Transverse colon (tissue), 4 donors: ENCODE data around the gene MYH10.

Experiments
- EP300 ChIP-seq: sonication (generic); formaldehyde crosslinking; IDR thresholded peaks from one replicate; pipeline ENCODE4 v1.6.1; 2017; ENCODE audit warnings: antibody characterized with exemption, low read depth
- POLR2A ChIP-seq: fragments of 450-650 bp; IDR thresholded peaks from one replicate; pipeline ENCODE4 v1.6.1; 2016; ENCODE audit warnings: antibody characterized with exemption, mild to moderate bottlenecking, moderate library complexity
- POLR2AphosphoS5 ChIP-seq, 3 donors: sonication (generic); formaldehyde crosslinking; IDR thresholded peaks; one replicate each; pipeline ENCODE4 v1.6.1; 2016; ENCODE audit warnings: antibody characterized with exemption in 3 of 3
- TF ChIP-seq, protein P1 (sequence below), 5 experiments: fragments of 200-600 bp in 3 of 5; fragments of 450-650 bp in 2 of 5; sonication (generic) in 3 of 5; IDR thresholded peaks; 1 replicate in 2 of 5; 2 replicates in 3 of 5; pipeline ENCODE4 v1.5.1; 2016 to 2017; ENCODE audit warnings: antibody characterized with exemption in 5 of 5, inconsistent platforms in 3 of 5, mild to moderate bottlenecking in 2 of 5, moderate library complexity in 1 of 5

DNA sequence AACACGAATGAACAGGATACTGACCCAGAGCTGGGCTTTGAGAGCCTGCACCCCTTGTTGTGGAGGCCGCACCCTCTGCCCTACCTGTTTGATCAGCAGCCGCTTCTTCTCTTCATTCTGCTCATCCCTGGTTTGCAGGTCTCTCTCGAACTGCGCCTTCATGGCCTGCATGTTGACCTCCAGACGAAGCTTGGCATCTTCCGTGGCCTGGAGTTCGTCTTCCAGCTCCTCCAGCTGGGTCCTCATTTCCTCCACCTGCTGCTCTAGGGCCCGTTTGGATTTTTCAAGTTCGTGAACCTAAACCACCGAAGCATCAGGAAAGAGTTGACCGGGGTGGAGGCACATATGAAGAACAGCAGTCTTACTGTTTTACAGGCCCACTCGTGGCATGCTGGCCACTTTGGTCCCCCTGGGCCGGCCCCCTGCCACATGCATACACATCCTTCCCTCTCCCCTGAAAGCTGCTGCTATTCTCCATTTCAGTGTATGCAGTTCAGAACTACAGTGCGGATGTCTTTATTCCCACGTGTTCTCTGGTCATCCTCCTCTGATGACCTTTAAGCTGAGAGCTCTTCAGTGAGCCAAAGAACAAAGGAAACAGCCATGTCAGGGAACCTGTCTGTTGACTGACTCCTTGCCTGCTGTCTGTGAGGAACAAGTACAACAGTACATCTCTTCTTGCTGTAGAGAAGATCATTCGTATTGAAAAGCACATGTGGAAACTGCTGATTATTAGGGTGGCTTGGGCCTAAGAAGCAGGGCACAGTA lies 140.1 kb downstream of the MYH10 start:
- TF ChIP-seq, protein P1, sequence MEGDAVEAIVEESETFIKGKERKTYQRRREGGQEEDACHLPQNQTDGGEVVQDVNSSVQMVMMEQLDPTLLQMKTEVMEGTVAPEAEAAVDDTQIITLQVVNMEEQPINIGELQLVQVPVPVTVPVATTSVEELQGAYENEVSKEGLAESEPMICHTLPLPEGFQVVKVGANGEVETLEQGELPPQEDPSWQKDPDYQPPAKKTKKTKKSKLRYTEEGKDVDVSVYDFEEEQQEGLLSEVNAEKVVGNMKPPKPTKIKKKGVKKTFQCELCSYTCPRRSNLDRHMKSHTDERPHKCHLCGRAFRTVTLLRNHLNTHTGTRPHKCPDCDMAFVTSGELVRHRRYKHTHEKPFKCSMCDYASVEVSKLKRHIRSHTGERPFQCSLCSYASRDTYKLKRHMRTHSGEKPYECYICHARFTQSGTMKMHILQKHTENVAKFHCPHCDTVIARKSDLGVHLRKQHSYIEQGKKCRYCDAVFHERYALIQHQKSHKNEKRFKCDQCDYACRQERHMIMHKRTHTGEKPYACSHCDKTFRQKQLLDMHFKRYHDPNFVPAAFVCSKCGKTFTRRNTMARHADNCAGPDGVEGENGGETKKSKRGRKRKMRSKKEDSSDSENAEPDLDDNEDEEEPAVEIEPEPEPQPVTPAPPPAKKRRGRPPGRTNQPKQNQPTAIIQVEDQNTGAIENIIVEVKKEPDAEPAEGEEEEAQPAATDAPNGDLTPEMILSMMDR (IDR thresholded peaks at IDR 0.05) = no peak
- TF ChIP-seq EP300 (no peak), POLR2A (no peak), POLR2AphosphoS5 (IDR thresholded peaks at IDR 0.05) (no peak)
